GM18861 (cell line): Measurements from ENCODE around the gene MAN1C1.
"Not testable (repeated sequence)": the region's sequence is repeated elsewhere in the genome, so short reads cannot be mapped to it uniquely, and the experiment has no call there.

Experiments
- ATAC-seq: cut with Tn5 transposase; IDR thresholded peaks from one replicate; pipeline ENCODE4 v1.9.1; 2021; ENCODE audit not compliant: unreplicated experiment

MAN1C1 gene

DNA sequence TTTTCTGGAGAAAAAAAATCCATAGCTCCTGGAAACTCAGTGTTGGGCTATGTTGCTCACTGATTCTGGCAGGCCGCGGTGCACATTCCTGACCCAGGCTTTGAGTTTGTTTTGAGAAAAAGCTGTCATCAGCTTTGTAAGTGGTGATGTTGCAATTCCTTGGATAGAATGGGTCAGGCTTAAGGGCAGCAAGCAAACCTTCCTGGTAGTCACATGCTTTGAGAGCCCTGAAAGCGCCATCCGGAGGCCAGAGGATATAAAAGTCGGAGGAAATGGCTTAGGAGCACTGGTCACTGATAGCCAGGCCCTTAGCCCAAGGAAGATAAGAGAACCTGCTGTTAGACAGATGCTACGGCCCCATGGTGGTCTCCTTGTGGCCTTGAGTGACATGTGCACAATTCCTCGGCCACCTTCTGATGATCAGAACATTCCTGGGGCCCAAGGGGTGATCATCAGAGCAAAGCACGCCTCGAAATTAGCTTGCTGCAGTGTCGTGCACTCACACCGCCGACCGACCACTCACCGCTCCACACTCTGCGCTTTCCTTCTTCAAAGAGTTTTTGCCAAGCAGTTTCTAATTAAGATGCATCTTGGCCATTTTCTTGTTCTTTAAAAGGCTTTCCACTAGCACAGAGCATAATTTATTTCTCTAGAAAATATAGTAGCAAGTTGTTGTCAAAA is 78.6 kb downstream of the MAN1C1 start:
- no peak for ATAC-seq

DNA sequence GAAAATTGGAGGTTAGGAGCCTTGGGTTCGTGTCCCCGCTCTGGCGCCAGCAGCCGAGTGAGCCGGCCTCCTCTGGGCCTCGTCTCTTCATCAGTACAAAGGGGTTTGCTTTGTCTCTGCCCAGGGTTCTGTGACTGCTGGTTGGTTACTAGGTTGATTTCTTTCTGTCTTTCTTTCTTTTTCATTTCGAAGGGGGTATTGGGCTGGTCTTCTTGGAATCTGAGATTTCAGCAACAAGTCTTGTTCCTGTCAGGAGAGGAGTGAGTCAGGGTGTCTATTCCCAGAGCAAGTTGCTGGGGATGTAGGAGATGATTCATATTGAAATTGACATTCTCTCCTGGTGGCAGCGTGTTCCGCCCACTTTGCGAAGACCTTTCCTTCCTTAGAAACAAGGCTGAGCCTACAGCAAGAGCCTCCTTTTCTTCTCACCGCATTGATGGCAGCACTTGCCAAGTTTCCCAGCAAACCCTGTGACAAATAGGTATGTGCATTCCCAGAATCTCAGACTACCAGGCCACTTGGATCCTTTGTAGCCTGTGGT is 79.2 kb downstream of the MAN1C1 start:
- no peak for ATAC-seq

DNA sequence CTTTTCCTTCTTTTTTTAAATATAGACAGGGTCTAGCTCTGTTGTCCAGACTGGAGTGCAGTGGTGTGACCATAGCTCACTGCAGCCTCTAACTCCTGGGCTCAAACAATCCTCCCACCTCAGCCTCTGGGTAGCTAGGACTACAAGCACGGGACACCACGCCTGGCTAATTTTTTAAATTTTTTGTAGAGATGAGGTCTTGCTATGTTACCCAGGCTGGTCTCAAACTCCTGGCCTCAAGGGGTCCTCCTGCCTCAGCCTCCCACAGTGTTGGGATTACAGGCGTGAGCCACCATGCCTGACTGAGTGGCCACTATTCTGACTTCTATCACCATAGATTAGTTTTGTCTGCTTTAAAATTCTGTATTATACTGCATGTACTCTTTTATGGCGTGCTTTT is 80.1 kb downstream of the MAN1C1 start:
- ATAC-seq = not testable (repeated sequence)

DNA sequence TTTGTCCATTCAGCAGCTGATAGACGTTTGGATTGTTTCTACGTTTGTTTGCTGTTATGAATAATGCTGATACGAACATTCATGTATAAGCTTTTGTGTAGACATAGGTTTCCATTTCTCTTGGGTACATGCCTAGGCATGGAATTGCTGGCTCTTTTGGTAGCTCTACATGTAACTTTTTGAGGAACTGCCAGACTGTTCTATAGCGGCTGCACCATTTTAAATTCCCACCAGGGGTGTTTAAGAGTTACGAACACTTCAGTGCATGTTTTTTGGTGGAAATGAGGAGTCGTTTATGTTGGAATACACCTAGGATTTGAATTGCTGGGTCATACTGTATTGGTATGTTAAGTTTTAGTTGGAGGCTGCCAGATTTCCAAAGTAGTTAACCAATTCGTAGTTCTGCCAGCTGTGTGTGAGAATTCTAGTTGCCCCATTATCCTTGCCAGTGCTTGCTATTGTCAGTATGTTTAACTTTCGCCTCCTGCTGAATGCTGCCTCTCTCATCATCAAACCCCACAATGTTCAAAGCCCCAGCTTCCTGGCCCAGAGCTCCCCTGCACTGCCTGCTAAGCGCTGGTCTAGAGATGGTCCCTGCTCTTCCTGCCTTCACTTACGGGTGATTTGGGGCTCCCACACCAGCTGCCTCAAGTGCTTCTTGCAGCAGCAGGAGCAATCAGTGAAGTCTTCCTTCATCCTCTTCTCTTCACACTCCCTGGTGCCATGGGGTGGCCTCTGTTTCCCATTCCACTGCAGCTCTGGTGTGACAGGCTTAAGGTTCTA is 81.0 kb downstream of the MAN1C1 start:
- no peak for ATAC-seq

DNA sequence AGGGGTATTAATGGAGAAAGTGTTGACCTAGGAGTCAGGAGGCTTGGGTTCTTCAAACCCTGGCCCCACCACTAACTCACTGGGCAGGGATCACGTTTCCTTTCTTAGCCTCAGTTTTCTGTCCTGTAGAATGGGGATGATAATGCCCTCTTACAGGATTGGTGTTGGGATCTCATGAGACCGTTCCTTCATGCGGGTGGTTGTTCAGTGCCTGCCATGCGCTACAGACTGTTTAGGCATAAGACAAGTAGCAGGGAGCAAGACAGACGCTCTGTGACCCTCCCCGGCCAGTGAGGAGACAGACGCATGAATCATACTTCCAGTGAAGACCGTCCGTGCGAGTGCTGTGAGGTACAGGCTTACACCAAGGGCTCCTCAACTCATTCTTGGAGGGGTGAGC is 81.7 kb downstream of the MAN1C1 start:
- ATAC-seq = no peak

DNA sequence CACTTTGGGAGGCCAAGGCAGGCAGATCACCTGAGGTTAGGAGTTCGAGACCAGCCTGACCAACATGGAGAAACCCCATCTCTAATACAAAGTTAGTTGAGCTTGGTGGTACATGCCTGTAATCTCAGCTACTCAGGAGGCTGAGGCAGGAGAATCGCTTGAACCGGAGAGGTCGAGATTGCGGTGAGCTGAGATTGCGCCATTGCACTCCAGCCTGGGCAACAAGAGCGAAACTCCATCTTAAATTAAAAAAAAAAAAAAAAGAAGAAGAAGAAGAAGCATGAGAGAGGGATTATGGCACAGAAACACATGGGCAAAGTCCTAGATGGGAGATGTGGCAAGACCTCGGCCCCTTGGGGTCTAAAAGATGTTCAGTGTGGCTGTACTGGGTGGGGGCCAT is 82.5 kb downstream of the MAN1C1 start:
- not testable (repeated sequence) for ATAC-seq

DNA sequence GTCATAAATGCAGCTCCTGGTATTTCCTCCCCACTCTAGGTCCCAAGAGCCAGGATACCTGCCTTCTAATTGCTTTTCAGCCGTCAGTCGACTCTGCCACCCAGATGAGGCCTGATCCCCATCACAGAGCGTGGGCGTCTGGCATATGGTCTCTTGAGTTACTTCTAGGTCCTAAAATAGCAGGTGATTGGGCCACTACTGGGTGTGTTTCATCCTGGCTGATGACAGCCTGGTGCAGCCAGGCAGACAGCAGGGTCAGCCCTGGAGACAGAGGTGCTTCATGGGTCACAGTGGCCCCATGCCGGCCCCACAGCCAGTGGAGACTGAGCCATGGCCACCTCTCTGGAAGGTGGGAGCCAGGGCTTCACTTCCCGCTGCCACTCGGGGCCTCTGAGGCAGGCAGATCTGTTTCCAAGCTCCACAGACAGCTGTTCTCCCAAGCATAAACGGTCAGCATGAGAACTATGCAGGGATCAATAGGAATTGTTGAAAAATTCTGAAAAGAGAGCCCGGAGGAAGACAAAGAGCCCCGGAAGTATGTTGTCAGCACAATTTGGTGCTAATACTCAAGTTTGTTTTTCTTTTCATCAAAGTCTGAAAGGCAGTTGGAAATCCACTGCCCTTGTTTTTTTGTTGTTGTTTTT is 83.0 kb downstream of the MAN1C1 start:
- ATAC-seq = no peak

DNA sequence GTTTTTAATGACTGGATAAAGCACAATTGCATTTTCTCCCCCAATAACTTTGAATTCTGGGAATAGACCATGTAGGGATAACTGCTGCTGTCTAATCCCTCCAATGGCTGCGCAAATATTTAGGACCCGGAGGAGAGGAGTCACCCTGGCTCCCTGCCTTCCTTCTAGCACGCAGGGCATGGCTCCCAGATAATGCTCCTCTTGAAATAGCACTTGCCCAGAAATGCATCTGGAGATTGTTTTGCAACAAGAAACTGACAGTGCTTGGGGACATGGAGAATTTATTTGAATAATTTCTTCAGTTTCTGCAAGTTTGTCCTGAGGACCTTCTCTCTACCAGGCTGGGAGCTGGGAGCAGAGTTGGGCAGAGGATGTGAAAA is 83.5 kb downstream of the MAN1C1 start:
- no peak for ATAC-seq

DNA sequence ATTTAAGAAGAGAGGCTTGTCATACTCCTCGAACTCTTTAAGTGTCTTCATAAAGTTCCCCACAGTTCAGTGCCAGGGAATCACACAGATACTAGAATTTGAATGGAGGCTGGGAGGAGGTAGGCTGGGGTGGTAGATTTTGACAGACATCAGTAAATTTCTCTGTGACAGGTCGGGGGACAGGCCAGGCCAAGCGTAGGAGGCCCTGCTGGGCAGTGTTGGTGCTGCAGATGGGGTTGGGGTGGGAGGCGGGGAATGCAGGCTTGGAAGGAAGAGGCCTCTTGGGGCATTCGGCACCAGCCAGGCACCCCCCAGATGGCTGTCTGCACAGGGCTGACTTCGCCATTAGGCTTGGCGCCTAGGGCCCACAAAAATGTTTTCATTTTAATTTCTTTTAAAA is 84.0 kb downstream of the MAN1C1 start:
- ATAC-seq = no peak

DNA sequence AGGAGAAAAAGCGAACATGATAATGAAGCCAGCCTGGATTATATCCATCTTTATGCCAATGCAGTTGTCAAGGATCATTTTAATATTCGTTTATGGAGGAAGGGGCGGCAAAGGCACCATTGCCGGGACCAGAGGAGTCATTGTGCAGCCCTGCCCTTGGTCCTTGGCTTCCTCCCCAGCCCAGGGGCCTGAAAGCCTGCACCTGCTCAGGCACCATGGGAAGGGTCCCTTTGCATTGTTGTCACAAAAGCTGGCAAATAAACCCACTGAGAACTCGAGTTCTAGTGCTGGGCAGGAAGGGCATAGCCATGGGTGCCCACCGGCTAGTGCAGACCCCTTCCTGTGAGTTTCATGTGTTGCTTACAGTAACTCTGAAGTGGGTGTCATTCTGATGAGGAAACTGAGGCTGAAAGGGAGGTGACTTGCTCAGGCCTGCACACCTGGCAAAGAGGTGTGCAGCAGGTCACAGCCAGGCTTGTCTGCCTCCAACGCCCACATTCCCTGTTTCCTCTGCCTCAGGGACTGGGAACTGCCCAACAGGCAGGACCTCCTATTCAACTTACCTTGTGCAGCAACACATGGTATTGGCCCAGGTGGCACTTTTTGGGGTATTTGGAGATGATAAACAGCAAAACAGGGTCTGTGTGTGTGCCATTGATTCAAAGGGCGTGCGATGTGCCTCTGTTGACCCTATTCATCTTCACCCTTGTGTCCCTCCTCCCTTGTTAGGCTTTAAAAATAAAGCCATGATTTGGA is 84.6 kb downstream of the MAN1C1 start:
- no peak for ATAC-seq

DNA sequence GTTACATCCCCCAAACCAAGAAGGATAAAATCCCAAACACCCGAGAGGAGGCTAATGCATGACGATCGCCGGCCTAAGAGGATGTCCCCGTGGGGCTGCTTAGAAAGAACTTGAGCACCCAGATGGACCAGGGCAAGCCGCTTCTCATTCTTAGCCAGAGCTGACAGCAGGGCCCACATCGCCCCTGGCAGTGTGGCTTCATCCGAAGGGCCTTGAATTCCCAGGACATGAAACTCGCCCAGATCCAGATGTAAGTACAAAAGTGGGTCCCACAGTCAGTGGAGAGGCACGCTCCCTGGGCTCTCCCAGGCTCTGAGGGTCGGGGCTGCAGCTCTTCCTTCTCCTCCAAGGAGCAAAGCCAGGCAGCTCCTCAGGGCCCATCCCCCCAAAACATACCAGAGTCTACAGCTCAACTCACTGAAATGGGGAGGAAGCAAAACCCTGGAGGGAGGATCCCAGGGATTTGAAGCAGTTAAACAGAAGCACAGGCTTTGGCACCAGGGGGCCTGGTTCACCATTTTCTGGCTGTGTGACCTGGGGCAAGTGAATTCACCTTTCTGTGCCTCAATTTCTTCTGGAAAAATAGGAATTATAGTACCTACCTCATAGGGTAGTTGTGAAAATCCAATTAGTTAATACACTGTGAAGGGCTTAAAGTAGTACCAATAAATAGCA is 85.6 kb downstream of the MAN1C1 start:
- no peak for ATAC-seq

DNA sequence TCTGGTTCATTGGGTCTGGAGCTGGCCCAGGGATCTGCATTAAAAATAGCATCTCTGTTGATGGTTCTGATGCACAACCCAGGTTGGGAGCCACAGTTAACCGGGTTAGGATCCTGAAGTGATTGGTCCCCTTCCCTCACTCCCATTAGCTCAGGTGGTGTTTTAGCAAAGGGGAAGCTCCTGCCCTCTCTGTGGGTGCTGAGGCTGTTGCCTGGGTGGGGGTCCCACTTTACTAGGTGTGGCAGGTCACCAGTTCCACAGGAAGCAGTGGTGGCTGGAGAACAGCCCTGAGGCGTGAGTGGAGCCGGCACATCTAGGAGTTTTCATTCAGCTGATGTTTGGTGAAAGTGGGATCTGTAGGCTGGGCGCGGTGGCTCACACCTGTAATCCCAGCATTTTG is 86.5 kb downstream of the MAN1C1 start:
- no peak for ATAC-seq

DNA sequence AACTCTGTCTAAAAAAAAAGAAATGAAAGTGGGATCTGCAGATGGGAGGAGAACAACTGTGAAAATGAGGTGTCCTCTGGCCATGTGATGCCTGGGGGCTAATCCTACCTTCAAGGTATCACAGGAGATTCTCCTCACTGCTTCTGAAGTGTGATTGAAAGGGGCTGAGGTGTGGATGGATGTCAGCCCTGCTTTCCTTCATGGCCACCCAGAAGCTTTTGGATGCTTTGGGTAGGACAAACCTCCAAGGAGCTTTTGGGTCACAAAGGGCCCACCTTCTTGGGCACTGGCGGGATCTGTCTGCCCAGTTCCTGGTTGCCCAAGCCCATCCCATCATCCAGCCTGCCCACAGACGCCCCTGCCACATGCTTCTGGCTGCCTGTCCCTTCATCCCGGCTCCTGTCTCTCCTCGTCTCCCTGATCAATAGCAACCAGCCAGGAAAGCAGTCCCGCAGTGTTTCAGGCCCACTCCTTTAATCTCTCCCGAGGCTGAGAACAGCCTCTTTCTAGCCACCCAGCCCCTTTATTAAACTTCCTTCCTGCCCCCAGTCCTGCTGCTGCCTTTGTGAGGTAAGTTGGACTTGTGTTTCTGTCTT is 87.2 kb downstream of the MAN1C1 start:
- no peak for ATAC-seq

DNA sequence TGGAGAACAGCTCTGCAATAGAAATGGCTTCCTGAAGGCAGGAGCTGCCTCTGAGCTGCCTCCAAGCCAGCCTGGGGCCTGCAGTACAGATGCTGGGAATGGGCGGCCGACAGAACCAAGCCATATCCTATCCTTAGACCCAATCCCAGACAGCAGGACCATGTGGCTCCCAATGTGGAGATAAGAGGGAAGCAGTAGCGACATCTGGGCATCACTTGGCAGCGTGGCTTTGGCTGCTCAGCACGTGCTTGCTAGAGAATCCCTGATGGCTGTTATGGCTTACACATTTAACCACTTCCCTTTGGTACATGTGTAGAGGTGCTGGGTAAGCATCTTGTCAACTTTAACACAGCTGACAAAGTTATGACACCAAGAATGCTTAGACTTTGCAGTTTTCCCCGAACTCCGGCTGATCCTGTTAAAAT is 87.7 kb downstream of the MAN1C1 start:
- ATAC-seq = no peak

DNA sequence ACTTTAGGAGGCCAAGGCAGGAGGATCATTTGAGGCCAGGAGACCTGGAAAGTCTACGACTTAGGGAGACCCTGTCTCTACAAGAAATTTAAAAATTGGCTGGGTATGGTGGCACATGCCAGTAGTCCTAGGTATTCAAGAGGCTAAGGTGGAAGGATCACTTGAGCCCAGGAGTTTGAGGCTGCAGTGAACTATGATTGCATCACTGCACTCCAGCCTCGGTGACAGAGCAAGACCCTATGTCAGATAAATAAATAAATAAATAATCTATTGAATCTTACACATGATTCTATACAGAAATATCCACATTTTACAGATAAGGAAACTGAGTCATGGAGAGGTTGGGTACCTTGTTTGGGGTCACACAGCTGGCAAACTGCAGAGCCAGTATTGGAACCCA is 89.1 kb downstream of the MAN1C1 start:
- ATAC-seq = no peak

DNA sequence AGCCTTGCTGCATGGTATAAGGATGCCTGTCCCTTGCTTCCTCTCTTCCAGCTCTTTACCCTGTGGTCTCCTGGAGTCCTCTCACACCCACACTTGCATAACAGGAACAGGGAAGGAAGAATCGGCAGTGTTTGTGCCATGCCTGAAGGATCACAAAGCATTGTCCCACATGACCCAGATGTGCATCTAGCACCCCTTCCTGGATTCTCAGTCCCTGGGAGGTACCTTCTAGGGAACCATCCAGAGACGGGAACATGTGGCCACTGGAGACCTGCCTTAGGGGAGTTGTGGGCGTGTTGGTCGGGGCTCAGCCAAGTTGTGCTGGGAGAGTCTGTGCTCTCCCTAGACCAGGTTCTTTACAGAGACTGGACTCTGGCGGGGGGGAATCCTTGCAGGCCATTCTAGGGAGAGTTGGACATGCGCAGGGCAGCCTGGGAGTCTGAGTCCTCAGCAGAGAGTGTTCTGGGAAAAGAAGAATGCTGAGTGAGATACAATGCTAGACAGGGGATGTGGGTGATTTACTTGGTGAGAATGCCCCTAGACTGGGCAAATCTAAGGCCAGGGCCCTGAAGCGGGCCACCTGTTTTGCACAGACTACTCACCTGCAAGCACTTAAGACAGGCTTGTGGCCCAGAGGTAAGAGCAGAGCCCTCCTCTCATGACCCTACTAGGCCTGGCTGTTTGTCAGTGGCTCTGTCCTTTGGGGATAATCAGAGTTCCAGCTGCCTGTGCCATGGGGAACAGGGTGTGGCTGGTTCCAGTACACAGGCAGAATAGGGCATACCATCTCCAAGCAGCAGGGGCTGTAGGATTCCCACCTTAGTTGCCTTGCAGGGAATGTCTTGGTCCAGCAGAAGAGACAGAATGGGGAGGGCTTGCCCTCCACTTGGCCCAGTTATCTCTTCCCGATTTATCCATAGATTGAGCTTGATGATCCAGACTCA is 89.8 kb downstream of the MAN1C1 start:
- no peak for ATAC-seq

DNA sequence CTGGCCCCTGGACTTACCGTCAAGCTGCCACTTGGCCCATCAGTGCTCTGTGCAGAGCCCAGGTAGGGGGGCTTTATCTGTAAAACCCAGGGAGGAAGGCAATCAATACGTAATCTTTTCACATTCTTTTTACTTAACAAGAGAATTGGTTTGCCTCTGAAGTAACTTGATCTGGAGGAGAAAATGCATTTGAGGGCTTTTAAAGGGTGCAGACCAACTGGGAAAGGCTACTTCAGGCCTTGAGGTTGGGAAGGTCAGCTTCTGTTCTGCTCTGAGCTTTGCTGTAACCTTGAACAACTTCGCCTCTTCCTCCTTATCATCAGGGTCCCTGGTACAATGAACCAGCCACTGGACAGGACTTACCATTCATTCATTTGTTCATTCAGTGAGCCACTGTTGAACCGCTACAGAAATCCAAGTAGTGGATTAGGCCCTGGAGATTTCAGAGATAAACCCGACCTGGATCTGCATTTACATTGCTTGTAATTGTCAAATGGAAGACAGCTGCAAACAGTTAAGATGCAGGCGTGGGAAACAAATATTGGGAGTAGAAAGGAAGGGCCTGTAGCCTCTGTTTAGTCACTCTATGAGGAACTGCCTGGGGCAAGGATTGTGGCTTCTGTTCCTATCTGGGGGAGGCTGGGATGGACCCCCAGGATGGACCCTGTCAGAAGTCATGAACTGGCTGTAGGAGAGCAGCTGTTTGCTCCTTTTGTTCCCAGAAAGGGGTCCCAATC is 90.9 kb downstream of the MAN1C1 start:
- no peak for ATAC-seq

DNA sequence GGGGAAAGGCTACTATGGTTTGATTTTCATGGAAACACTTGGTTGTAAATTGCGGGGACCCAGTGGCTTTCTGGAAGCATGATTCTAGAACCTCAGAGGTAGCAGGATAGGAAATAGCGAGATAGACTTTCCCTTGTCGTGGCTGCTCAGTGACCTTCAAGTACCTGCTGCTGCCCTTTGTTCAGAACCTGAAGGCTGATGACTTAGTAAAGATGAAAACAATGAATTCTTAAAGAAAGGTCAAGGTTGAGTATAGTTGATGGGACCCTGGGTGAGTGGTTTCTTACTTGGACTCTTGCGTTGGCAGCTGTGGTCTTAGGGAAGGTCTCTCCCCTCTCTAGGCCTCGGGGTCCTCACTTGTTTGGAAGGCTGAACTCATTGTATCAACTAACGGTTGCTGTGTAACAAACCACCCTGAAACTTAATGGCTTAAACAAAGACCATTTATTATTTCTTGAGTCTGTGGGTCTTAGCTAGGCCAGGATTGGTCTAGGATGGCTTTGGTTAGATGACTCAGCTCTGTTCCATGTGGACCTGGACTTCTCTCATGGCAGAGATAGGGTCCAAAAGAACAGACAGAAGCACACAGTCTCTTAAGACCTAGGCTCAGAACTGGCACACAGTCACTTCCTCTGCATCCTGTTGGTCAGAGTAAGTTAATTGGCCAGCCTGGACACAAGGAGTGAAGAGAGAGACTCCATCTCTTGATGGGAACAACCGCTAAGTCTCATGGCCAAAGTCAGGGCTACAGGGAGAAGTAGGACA is 94.2 kb downstream of the MAN1C1 start:
- no peak for ATAC-seq
